Activated CD4-positive, alpha-beta T cell treated with anti-CD3 and anti-CD28 coated beads, Interleukin-10, Interleukin-2, amounts not matched to agents 100 ng/mL and 50 ng/mL, durations not matched to agents 16 hours and 8 hours (primary cell): ENCODE results near the gene OR10H5.
"Not testable (repeated sequence)": the region's sequence is repeated elsewhere in the genome, so short reads cannot be mapped to it uniquely, and the experiment has no call there.

ENCODE experiments used
- DNase-seq: peaks from one replicate; pipeline ENCODE4 v3.0.0-alpha.2; 2020

The OR10H5 gene

GRCh38 chr19:15812060-15812722 lies 24.7 kb downstream of the OR10H5 start:
- DNase-seq = peak; percentile 4

- DNase-seq = no peak
Measured at GRCh38 chr19:15813916-15814315, 26.5 kb downstream of the OR10H5 start.

GRCh38 chr19:15815306-15815705 lies 27.8 kb downstream of the OR10H5 start, which contains the start of gene OR10H1:
OR10H1 (minus strand) TSS chr19:15815664; CDS start chr19:15808037, 7,627 bp downstream.
- DNase-seq = no peak

GRCh38 chr19:15820646-15821045 lies 33.2 kb downstream of the OR10H5 start:
- DNase-seq = no peak

GRCh38 chr19:15825753-15826152 lies 38.3 kb downstream of the OR10H5 start:
- no peak for DNase-seq

GRCh38 chr19:15828121-15828610 lies 40.7 kb downstream of the OR10H5 start:
- DNase-seq = no peak

GRCh38 chr19:15828611-15829305 lies 41.3 kb downstream of the OR10H5 start:
- not testable (repeated sequence) for DNase-seq

GRCh38 chr19:15829306-15829698 lies 41.8 kb downstream of the OR10H5 start:
- no peak for DNase-seq

- no peak for DNase-seq
Measured at GRCh38 chr19:15829786-15830185, 42.3 kb downstream of the OR10H5 start.

GRCh38 chr19:15831626-15832025 lies 44.2 kb downstream of the OR10H5 start:
- no peak for DNase-seq

GRCh38 chr19:15834232-15834631 lies 46.8 kb downstream of the OR10H5 start:
- not testable (repeated sequence) for DNase-seq

- peak; percentile 70 for DNase-seq
Measured at GRCh38 chr19:15835565-15836329, 48.3 kb downstream of the OR10H5 start.

- DNase-seq = peak; percentile 98
Measured at GRCh38 chr19:15836330-15837220, 49.1 kb downstream of the OR10H5 start.

- DNase-seq = no peak
Measured at GRCh38 chr19:15837221-15837731, 49.8 kb downstream of the OR10H5 start.

- DNase-seq = no peak
Measured at GRCh38 chr19:15838351-15838750, 50.9 kb downstream of the OR10H5 start.

- not testable (repeated sequence) for DNase-seq
Measured at GRCh38 chr19:15839888-15840287, 52.4 kb downstream of the OR10H5 start.

GRCh38 chr19:15840833-15841232 lies 53.4 kb downstream of the OR10H5 start:
- DNase-seq = no peak

GRCh38 chr19:15841875-15842569 lies 54.6 kb downstream of the OR10H5 start:
- peak; percentile 11 for DNase-seq

- DNase-seq = no peak
Measured at GRCh38 chr19:15843203-15843893, 55.9 kb downstream of the OR10H5 start.

GRCh38 chr19:15843894-15844222 lies 56.4 kb downstream of the OR10H5 start:
- DNase-seq = not testable (repeated sequence)

- DNase-seq = no peak
Measured at GRCh38 chr19:15846923-15847322, 59.5 kb downstream of the OR10H5 start.
